ENCODE data around the gene VMO1.

Gene VMO1

DNA sequence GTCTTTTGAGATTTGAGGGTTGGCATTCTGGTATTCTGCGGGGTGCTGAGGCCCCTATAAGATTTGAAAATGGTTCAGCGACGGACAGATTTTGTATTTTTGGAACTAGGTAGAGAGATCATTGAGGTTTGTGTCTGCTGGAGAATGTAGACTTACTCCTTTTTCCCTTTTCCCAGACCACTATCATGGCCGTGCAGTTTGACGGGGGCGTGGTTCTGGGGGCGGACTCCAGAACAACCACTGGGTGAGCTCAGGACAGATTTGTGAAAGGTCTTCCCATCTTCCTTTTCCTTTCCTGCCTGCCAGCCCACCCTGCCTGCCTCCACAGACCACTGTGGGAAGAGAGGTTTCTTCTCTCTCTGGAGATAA, 10.4 kb upstream of the VMO1 start:
- DNase-seq, result no peak

DNA sequence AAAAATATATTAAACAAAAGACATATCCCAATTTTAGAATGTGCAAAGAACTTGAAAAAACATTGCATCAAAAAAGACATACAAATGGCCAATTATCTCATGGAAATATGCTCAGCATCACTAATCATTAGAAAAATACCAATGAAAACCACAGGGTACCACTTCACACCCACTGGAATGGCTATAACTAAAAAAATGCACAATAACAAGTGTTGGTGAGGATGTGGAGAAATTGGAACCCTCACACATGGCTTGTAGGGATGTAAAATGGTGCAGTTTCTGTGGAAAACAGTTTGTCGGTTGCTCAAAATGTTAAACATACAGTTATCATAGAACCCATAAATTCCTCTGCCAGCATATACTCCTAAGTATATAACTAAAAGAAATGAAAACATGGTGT, 9.0 kb upstream of the VMO1 start:
- no peak for DNase-seq

DNA sequence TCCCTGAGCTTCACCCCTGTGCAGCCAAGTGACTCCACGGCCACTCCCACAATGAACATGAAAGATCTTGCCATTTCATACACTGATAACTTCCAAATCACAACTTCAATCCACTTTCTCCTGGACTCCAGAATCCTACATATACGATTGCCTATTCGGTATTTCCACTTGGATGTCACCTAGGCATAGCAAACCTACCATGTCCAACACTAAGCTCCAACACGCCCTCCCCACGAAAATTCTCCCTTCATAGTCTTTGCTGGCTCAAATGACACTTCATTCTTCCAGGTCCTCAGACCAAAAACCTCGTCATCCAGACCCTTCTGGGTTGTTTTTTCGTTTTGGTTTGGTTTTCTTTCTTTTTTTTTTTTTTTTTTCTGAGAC, 4.5 kb upstream of the VMO1 start:
- DNase-seq, result no peak

DNA sequence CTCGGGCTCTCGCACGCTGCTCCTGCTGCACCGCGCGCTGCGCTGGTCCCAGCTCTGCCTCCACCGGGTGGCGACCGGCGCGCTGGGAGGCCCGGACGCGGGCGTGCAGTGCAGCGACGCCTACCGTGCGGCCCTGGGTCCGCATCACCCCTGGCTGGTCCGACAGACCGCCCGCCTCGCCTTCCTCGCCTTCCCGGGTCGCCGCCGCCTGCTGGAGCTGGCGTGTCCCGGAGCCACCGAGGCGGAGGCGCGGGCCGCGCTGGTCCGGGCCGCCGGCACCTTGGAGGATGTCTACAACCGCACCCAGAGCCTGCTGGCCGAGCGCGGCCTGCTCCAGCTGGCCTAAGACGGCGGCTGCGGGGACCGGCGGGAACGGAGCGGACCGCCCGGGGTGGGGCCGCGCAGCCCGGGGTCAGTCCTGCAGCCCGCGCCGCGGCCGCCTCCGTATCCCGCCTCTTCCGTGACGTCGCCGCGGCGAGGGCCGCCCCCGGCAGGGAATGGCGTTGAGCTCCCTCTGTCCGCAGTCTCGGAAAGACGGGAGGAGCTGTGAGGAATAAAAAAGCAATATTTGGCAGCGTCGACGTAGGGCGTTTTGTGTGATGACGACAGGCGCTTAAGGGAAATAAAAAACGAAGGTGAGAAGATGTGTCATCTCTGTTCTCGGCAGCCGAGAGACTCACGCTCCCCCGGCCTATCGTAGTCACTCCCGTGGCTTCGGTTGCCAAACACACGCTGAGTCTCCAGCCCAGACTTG, 4.0 kb upstream of the VMO1 start:
- peak; percentile 42 for DNase-seq

DNA sequence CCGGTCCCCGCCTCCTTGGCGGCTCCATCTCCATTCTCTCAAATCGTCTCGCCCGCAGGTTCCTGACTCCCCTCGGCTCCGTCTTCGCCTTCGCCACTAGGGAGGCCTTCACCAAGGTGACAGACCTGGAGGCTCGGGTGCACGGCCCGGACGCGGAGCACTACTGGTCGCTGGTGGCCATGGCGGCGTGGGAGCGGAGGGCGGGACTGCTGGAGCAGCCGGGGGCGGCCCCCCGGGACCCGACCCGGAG, 3.5 kb upstream of the VMO1 start:
- no peak for DNase-seq

DNA sequence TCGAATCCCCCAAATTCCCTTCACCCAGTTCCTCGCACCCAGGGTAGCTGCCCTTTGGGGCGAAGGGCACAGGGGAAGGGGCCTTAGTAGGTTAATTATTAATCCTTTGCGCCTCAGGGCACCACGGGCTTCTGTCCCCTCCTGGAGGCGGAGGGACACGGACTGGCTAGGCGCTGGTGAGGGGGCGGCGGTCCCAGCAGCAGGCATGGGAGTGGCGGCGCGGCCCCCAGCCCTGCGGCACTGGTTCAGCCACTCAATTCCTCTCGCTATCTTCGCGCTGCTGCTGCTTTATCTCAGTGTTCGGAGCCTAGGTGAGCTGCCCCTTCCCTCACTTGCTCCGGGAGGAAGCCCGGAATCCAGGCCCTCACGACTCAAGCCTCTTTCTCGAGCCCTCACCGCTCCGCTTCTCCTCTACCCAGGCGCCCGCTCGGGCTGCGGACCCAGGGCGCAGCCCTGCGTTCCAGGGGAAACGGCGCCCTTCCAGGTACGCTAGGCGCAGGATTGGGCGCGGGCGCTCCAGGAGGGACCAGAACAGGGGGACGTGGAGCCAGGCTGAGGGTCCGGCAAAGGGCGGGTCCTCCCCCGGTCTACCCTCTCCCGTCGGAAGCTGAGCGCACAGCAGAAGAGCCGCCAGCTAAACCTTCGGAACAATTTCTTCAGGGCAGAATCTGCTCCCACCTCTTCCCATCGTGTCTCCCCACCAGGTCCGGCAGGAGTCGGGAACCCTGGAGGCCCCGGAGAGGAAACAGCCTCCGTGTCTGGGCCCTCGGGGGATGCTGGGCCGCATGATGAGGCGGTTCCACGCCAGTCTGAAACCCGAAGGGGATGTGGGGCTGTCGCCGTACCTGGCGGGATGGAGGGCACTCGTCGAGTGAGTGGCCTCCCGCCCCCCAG, 2.9 kb upstream of the VMO1 start, which contains the start of gene GLTPD2:
TSS of gene GLTPD2 (plus strand) at position 158 of the 894 bp plus-strand sequence. CDS start at position 206, 48 bp downstream.
- DNase-seq, result no peak

DNA sequence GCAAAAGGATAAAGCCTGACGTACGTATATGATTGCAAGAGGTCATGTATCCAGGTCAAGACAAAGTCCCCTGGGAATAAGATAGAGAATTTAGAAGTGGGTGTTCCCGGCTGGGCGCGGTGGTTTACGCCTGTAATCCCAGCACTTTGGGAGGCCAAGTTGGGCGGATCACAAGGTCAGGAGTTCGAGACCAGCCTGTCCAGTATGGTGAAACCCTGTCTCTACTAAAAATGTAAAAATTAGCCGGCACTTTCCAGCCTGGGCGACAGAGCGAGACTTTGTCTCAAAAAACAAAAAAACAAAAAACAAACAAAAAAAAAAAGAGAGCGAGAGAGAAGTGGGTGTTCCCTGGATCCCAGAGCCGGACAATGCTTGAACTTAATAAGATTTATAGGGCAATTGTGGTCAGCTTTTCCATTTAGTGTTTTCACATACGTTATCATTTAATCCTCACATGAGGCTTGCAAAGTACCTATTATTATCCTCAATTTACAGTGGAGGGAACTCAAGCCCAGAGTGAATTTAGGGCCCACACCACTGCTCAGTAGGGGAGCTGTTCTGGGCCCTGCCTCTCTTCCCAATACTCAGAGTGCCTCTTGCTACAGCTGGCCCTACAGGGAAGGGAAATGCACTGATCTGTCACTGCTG, 2.1 kb upstream of the VMO1 start:
- no peak for DNase-seq

DNA sequence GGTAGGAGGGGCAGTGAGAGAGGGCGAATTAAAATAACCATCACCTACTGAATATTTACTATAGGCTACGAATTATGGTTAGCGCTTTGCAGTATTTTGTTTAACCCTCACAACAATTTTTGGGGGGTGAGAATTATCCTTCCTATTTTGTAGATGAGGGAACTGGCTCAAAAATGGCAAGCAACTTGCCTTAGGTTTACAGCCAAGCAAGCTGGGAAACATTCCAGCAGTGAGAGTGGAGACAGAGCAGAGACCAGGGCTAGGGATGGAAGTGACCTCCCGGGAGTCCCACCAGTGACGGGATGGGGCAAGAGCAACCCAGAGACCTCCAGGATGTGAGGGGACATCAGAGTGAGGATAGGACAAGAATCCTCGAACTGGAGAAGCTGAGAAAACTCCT, 352 bp upstream of the VMO1 start:
- DNase-seq, result no peak

DNA sequence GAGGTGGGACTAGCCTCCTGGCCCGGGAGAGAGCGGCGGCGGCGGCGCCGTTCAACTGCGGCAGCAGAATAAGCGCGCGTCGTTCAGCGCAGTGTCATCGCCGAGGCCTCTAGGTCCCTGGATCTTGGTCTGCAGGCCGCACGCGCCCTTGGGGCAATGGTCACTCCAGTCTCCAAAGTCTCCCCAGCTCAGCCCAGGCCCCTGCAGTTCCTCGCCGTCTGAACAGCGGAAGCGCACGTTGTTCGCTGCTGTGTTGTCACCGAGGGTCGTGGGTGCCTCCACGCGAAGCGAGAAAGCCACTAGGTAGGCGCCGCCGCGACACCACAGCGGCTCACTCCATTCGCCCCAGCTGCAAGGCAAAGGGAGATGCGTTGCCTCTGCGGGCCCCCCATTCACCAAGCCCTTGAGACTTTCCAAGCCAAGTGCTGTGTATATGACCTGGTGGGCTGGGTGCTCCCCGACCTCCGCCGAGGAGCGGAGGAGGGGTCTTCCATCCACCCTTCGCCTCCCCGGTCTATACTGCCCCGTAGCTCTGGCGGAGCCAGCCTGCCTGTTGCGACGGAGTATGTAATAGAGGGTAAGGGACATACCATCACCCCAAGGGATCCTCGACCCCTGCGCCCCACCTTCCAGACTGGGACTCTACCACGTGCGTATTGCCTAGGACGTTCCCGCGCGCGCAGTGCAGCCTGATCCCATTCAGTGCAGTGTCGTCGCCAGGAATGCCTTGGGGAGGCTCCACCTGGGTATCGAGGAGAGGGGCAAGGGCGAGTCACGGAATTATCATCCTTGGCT, 656 bp downstream of the VMO1 start:
- no peak for DNase-seq

DNA sequence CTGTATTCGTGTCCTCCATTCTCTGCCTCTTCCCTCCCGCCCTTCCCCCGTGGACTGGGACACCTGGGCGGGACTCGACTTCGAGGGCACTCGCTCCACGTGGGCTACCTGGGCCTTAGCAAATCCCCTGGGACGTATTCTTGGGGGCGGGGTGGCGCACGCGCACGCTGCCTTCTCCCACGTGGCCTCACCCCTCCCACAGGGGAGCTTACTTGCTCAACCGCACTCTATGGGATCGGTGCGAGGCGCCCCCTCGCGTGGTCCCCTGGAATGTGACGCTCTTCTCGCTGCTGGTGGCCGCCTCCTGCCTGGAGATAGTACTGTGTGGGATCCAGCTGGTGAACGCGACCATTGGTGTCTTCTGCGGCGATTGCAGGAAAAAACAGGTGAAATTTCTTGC, 3.5 kb downstream of the VMO1 start:
- DNase-seq, result no peak

DNA sequence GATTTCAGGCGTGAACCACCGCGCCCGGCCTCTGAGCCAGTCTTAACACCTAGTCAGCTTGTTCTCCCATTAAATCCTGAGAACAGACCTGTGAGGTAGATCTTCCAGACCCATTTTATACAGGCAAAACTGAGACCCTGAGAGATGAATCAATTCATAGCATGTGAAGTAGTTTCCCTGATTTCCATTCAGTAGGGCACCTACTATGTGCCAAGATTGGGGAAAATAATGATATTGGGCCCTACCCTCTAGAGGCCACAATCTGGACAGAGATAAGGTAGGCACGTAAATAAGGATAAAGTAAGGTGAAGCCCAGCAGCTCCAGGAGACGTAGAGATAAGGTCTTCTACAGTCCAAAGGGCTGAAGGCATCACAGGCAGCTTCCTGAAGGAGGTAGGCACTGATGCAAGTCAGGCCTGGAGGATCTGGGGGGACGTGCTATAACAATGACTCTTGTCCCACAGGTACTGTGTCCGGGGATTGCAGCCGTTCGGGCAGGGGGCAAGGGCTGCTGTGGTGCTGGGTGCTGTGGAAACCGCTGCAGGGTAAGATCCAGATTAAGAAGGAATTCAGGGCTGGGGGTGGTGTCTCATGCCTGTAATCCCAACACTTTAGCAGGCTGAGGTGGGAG, 5.7 kb downstream of the VMO1 start:
- no peak for DNase-seq

DNA sequence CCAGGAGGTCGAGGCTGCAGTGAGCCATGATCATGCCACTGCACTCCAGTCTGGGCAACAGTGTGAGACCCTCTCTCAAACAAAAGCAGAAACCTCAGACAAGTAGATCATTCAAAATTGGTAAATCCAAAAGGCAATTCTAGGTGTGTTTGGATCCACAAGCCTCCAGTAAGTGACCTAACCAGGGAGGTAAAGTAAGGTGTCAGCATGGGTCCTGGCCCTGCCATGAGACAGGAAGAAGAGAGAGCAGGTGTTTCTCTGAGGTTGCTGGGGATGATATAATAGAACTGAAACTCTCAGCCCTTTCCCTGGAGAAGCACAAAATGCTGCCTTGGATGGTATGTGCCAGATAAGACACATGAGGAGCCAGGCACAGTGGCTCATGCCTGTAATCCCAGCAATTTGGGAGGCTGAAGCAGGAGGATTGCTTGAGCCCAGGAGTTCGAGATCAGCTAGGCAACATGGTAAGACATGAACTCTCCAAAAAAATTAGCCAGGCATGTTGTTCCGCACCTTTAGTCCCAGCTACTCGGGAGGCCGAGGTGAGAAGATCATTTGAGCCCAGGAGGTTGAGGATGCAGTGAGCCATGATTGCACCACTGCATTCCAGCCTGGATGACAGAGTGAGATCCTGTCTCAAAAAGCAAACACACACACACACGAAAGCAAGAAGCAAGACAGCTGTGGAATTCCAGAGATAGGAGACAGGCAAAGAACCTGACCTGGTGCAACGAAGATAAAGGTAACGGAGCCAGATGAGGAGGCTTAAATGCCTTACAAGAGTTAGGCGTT, 8.0 kb downstream of the VMO1 start:
- DNase-seq, result no peak

DNA sequence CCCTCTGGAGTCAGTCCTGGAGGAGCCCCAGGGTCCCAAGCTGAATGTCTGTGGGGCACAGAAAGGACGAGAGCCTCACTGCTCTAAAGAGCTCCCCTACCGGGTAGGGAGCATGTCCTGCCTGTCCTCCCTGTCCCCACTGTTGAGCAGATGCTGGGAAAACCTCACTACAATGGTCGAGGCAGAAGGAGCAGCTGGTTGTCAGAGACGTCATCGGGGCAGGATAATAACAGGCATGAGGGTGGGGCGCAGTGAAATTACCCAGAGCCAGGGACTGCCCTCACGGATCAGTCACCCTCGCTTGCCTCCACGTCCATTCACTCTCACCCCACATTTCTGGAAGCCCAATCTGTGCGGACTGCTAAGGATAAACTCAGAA, 13.9 kb downstream of the VMO1 start:
- peak; percentile 2 for DNase-seq

DNA sequence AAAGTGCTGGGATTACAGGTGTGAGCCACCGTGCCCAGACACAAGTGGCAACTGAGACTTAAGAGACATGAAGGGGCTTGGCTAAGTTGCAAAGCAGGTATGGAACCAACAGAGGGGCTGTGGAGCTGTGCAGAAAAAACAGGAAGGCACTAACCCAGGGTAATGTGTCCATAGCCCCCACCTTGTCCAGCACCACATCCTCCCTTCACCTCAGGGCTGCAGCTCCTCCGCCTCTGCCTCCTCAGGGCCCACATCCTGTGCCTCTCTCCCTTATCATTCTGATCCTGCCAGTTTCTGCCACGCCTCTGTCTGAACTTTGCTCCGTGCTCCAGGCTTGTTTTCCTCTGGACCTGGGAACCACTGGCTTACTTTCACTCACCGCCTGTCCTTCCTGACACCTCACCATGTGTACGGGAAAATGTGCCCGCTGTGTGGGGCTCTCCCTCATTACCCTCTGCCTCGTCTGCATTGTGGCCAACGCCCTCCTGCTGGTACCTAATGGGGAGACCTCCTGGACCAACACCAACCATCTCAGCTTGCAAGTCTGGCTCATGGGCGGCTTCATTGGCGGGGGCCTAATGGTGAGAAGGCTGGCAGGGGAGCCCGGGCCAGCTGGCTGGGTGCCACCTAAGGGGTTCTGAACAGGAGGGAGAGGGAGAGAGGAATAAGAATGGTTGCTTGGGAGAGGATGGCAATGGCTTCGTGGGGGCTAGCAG, 14.5 kb downstream of the VMO1 start, which contains the start of gene TM4SF5:
TSS of gene TM4SF5 (plus strand) at position 368 of the 716 bp plus-strand sequence. CDS start at position 405, 37 bp downstream.
- no peak for DNase-seq

DNA sequence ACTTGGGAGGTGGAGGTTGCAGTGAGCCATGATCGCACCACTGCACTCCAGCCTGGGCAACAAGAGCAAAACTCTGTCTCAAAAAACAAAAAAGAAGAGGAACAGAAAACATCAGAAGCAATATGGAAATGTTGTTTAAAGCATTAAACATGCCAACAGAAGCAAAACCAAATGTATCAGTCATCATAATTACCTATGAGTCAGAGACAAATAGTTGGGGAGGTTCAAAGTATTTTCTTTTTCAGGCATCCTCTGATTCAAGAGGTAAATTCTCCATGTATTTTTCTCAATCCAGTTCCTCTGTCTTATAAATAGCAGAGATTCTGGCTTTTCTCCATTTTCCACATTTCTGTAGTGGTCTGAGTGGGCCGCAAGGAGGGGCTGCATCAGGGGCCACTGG, 16.5 kb downstream of the VMO1 start:
- no peak for DNase-seq

DNA sequence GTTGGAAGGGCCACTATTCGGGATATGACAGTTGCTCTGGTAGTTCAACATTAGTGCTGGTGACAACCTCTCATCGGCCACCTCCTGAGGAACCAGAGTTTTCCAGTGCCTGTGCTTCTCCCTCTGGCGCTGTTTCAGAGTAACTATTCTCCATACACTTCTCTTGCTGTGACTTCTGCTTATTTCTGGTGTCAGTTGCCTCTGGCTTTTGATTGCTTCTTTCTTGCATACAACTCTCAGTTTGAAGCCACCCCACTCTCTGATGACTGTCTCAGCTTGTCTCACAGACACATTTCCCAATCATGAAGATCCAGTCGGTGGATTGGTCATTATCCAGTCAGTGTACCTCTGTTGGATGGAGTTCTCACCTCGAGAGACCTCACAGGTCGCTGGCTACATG, 17.9 kb downstream of the VMO1 start:
- DNase-seq, result no peak

DNA sequence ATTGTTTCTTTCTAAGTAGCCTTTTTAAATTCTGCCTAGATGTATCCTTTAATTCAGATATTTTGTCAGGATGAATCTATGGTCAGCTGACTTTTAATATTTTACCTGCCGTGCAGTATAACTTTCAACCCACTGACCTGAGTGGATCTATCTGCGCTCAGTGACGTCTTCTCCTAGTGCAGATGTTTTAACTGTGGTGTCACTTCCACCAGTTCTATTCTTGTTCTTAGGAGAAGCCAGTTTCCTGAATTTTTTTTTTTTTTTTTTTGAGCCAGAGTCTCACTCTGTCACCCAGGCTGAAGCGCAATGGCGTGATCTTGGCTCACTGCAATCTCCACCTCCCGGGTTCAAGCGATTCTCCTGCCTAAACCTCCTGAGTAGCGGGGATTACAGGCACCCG, 19.4 kb downstream of the VMO1 start:
- no peak for DNase-seq

DNA sequence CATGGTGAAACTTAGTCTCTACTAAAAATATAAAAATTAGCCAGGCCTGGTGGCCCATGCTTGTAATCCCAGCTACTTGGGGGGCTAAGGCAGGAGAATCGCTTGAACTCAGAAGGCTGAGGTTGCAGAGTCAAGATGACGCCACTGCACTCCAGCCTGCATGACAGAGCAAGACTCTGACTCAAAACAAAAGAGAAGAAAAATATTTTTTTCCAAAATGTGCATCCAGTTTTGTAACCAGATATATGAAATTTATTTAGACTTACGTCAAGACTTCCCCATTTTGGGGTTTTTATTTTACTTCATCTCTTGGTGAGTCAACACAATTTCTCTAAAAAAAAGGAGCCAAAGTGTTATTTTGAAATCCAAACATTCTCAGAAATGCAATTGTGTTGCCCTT, 20.0 kb downstream of the VMO1 start:
- no peak for DNase-seq

DNA sequence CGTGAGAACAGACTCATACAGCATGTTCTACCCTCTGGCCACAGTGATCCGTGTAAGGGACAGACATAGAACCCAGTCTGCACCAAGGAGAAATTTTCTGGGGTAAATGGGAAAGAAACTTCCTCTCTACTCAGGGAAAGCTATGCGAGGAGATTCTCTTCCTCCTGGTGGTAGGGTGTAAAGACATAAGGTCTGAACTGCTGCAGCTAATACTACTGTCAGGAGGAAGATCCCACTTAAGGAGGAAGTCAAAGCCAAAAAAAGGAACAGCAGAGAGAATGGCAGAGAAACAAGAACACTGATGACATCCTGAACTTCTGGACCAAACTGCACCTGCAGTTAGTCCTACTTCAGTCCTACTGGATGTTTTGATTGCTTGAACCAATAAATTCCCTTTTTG, 21.6 kb downstream of the VMO1 start:
- DNase-seq, result no peak

DNA sequence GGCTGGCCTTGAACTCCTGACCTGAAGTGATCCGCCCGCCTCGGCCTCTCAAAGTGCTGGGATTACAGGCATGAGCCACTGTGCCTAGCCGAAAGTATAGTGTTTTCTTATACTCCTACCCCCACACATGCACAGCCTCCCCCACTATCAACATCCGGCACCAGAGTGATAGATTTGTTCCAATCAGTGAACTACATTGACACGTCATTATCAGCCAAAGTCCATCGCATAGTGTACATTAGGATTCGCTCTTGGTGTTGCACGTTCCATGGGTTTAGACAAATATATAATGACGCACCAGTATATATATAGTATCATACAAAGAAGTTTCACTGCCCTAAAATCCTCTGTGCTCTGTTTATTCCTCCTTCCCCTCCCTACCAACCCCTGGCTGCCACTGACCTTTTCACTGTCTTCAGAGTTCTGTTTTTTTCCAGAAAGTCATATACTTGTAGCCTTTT, 26.4 kb downstream of the VMO1 start:
- no peak for DNase-seq

DNA sequence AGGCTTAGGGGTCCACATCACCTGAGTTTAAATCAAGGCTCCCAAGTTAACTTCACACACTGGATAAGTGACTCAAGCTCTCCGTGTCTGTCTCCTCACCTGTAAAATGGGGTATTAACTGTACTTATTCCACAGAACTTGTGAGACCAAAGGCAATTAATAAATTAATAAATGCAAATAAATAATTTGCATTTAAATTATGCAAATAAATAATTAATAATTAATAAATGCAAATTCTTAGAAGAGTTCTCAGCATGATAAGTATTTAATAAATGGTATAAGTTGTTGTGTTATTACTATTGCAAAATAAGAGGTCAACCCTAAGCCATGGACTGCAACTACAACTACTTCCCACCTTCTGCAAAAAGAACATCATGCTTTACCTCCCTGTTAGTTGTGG, 32.8 kb downstream of the VMO1 start:
- DNase-seq, result no peak

Measured in DMS153 (cell line).